ENCODE data around the gene ADAMTS7. TPM values are rescaled to one million over a fixed set of nuclear protein-coding genes. Genes with fewer than 3 reads are reported as not detected.
"Not testable (repeated sequence)": the region's sequence is repeated elsewhere in the genome, so short reads cannot be mapped to it uniquely, and the experiment has no call there.

Gene ADAMTS7
- total and polyA plus RNA-seq, 2 donors (not counting 1 experiment from before 2014, with no cell fraction given), result 7.9 TPM

DNA sequence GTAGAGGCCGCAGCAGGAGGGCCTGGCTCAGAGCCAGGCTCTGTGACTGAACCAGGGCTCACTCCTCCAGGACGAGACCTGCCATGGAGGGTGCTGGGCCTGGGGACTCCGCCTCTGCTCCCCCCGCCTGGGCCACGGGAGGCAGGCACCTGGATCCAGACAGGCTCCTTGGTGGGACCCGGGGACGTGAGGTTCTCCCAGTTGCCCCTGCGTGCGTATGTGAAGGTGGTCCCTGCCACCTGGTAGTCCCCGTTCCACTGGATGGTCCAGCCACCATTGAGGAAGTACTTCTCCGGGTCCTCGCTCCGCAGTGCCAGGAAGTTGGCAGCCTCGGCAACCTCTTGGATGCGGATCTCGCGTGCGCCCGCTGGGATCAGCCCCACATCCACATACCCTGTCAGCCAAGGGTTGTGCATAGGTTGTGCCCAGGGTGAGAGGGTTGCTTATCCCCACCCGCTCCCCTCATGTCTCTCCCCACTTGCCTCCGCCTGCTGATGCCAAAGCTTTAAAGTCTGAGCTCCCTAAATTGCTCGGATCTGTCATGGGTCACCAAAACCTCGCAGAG lies 39.7 kb downstream of the ADAMTS7 start:
- H3K4me2 ChIP-seq (ENCODE audit: extremely low read depth, insufficient read depth, low read length); H3K9ac ChIP-seq (ENCODE audit: insufficient read depth, low read length); DNase-seq (ENCODE audit: low read depth in 2 of 2); H3K79me2 ChIP-seq (ENCODE audit: control insufficient read depth, insufficient read depth, low read length); H3K4me1 ChIP-seq (ENCODE audit: control insufficient read depth, extremely low read depth, insufficient read depth, low read length); H3K27me3 ChIP-seq (ENCODE audit: control insufficient read depth, insufficient read depth, low read length); H4K20me1 ChIP-seq (ENCODE audit: control insufficient read depth, extremely low read depth, insufficient read depth, low read length); H2AFZ ChIP-seq (ENCODE audit: low read length); H3K36me3 ChIP-seq (ENCODE audit: control insufficient read depth, insufficient read depth, low read length); H3K9me3 ChIP-seq (ENCODE audit: control insufficient read depth, insufficient read depth, low read depth, low read length); H3K27ac ChIP-seq (ENCODE audit: insufficient read depth, low read length); H3K4me3 ChIP-seq (replicated peaks in 1 of 4; ENCODE audit: control extremely low read depth in 1 of 4, insufficient read depth in 1 of 4, low read depth in 3 of 4, low read length in 4 of 4): not testable (repeated sequence)

DNA sequence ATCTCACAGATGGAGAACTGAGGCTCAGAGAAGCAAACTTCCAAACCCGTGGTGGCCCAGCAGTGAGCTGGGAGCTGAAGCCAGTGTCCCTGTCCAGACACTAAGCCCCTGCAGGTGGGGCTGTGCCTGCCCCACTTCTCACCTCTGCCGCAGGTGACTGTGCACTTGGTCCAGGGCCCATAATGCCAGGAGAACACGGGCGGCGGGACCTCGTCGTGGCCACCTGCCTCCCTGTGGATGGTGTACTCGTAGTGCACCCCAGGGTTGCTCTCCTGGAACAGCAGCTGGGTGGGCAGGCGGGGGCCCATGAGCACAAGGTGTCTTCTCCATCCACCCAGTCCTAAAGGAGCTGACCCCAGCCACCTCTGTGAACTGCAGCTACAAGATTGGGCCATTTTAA lies 40.2 kb downstream of the ADAMTS7 start:
- not testable (repeated sequence) for H3K79me2 ChIP-seq (ENCODE audit: control insufficient read depth, insufficient read depth, low read length); H3K27ac ChIP-seq (ENCODE audit: insufficient read depth, low read length); H3K36me3 ChIP-seq (ENCODE audit: control insufficient read depth, insufficient read depth, low read length); H2AFZ ChIP-seq (ENCODE audit: low read length); H3K27me3 ChIP-seq (ENCODE audit: control insufficient read depth, insufficient read depth, low read length); H3K4me3 ChIP-seq (replicated peaks in 1 of 4; ENCODE audit: control extremely low read depth in 1 of 4, insufficient read depth in 1 of 4, low read depth in 3 of 4, low read length in 4 of 4); H3K4me1 ChIP-seq (ENCODE audit: control insufficient read depth, extremely low read depth, insufficient read depth, low read length); H4K20me1 ChIP-seq (ENCODE audit: control insufficient read depth, extremely low read depth, insufficient read depth, low read length); DNase-seq (ENCODE audit: low read depth in 2 of 2); H3K9ac ChIP-seq (ENCODE audit: insufficient read depth, low read length); H3K4me2 ChIP-seq (ENCODE audit: extremely low read depth, insufficient read depth, low read length); H3K9me3 ChIP-seq (ENCODE audit: control insufficient read depth, insufficient read depth, low read depth, low read length)

DNA sequence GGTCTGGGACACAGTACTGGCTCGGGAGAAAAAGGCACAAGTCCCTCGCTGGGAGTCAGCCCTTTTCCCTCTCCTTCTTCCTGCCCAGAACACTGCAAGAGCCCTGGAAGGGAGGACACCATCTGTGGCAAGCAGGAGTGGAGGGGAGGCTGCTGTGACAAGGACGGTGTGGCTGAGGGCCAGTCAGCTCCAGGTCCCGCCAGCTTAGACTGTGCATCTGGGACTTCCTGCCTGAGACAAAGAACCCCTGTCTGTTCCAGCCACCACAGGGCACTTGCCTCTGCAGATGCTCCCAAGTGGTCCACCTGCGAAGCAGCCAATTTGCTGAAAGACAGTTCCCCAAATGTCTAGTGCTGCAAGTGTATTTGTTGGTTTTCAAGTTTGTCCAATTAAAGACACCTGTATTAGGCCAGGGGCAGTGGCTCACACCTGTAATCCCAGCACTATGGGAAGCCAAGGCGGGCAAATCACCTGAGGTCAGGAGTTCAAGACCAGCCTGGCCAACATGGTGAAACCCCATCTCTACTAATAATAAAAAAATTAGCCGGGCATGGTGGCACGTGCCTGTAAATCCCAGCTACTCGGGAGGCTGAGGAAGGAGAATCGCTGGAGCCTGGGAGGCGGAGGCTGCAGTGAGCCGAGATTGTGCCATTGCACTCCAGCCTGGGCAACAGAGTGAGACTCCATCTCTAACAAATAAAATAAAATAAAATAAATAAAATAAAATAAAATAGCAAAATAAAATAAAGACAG lies 41.6 kb downstream of the ADAMTS7 start:
- H2AFZ ChIP-seq (ENCODE audit: low read length); H3K9me3 ChIP-seq (ENCODE audit: control insufficient read depth, insufficient read depth, low read depth, low read length); H3K27ac ChIP-seq (ENCODE audit: insufficient read depth, low read length); H4K20me1 ChIP-seq (ENCODE audit: control insufficient read depth, extremely low read depth, insufficient read depth, low read length); H3K27me3 ChIP-seq (ENCODE audit: control insufficient read depth, insufficient read depth, low read length); H3K9ac ChIP-seq (ENCODE audit: insufficient read depth, low read length); H3K4me1 ChIP-seq (ENCODE audit: control insufficient read depth, extremely low read depth, insufficient read depth, low read length); H3K4me3 ChIP-seq (replicated peaks in 1 of 4; ENCODE audit: control extremely low read depth in 1 of 4, insufficient read depth in 1 of 4, low read depth in 3 of 4, low read length in 4 of 4); H3K36me3 ChIP-seq (ENCODE audit: control insufficient read depth, insufficient read depth, low read length); DNase-seq (ENCODE audit: low read depth in 2 of 2); H3K4me2 ChIP-seq (ENCODE audit: extremely low read depth, insufficient read depth, low read length); H3K79me2 ChIP-seq (ENCODE audit: control insufficient read depth, insufficient read depth, low read length): not testable (repeated sequence)

DNA sequence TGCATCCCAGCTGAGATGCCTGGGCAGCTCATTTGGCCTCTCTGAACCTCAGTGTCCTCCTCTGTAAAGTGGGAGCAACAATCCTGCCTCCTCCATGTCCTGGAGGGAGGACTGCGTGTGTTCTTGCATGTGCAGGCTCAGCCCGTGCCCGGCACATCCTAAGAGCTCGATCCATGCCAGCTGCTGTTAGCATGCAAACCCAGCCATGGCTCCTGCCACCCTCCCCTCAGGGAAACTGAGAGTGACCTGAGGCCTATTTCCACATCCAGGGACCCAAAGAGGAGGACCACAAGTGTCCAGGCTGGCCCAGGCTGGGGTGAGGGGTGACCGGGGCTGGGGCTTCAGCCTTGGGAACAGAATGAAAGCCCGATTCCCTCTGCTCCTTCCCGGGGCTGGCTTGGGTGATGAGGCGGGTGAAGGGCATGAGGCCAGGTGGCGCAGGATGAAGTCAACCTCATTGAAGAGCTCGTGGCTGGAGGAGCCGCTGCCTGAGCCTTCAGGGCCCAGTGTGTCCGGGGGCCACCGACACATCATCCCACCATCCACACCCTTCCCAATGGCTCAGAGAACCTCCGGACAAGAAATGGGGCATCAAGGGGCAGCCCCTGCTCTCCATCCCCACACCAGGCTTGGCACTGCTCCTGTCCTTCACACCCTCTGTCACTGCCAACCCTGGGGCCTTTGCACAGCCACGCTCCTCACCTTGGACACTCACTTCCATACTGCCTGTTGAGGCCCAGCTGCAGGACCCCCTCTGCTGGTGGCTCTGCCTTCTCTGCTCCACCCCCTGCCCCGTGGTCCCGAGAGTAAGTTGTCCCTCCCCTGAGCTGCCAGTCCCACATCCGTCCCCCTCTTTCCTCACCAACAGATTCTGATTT lies 42.5 kb downstream of the ADAMTS7 start:
- no peak for DNase-seq (ENCODE audit: low read depth in 2 of 2)
- no peaks in the 10 kb centered on the region for H3K4me1 ChIP-seq (ENCODE audit: control insufficient read depth, extremely low read depth, insufficient read depth, low read length)
- no peak overlapping the region for H3K27ac ChIP-seq (ENCODE audit: insufficient read depth, low read length)
- TF ChIP-seq, protein P1, sequence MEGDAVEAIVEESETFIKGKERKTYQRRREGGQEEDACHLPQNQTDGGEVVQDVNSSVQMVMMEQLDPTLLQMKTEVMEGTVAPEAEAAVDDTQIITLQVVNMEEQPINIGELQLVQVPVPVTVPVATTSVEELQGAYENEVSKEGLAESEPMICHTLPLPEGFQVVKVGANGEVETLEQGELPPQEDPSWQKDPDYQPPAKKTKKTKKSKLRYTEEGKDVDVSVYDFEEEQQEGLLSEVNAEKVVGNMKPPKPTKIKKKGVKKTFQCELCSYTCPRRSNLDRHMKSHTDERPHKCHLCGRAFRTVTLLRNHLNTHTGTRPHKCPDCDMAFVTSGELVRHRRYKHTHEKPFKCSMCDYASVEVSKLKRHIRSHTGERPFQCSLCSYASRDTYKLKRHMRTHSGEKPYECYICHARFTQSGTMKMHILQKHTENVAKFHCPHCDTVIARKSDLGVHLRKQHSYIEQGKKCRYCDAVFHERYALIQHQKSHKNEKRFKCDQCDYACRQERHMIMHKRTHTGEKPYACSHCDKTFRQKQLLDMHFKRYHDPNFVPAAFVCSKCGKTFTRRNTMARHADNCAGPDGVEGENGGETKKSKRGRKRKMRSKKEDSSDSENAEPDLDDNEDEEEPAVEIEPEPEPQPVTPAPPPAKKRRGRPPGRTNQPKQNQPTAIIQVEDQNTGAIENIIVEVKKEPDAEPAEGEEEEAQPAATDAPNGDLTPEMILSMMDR (conservative IDR thresholded peaks at IDR 0.05 in 1 of 2, IDR thresholded peaks at IDR 0.05 in 1 of 2; ENCODE audit: low read depth in 1 of 2, low read length in 2 of 2), result no peak
- no peak for TF ChIP-seq EZH2 (IDR thresholded peaks at IDR 0.05; ENCODE audit: low read length, missing control alignments)
- no peak overlapping the region for H2AFZ ChIP-seq (ENCODE audit: low read length)
- H3K4me2 ChIP-seq (ENCODE audit: extremely low read depth, insufficient read depth, low read length), result no peak overlapping the region
- H3K79me2 ChIP-seq (ENCODE audit: control insufficient read depth, insufficient read depth, low read length), result no peaks in the 10 kb centered on the region
- H4K20me1 ChIP-seq (ENCODE audit: control insufficient read depth, extremely low read depth, insufficient read depth, low read length), result no peaks in the 10 kb centered on the region
- H3K36me3 ChIP-seq (ENCODE audit: control insufficient read depth, insufficient read depth, low read length), result no peaks in the 10 kb centered on the region
- H3K9me3 ChIP-seq (ENCODE audit: control insufficient read depth, insufficient read depth, low read depth, low read length), result no peaks in the 10 kb centered on the region
- H3K4me3 ChIP-seq (replicated peaks in 1 of 4; ENCODE audit: control extremely low read depth in 1 of 4, insufficient read depth in 1 of 4, low read depth in 3 of 4, low read length in 4 of 4), result no peak overlapping the region
- no peak overlapping the region for H3K9ac ChIP-seq (ENCODE audit: insufficient read depth, low read length)
- no peaks in the 10 kb centered on the region for H3K27me3 ChIP-seq (ENCODE audit: control insufficient read depth, insufficient read depth, low read length)

All from fibroblast of lung (primary cell).